HCT116 (cell line): ENCODE measurements around the gene GIMD1. TPM values are rescaled to one million over a fixed set of nuclear protein-coding genes. Genes with fewer than 3 reads are reported as not detected.

ENCODE experiments used
- ATAC-seq: fragments of 200-7000 bp; cut with Tn5 transposase; 2 replicates; pipeline ENCODE4 v1.9.1; 2020; ENCODE audit warnings: mild to moderate bottlenecking, moderate library complexity
- BruUV-seq: library from RNA; stranded (reverse); fragments of 400-500 nt; replicated peaks from 2 replicates; lab custom pipeline; 2021; lab: Mats Ljungman, UMichigan
- CTCF ChIA-PET: fragments of 300-600 bp; sonication (Branson Sonifier 250); formaldehyde crosslinking; loops from one replicate; lab custom pipeline; 2021; ENCODE audit warnings: antibody characterized with exemption; lab: Charles Lee
- POLR2A ChIA-PET: fragments of 300-600, 350-600 bp; sonication (Branson Sonifier 250); formaldehyde crosslinking; loops from one replicate; lab custom pipeline; 2021; ENCODE audit warnings: antibody characterized with exemption; lab: Charles Lee
- RAD21 ChIA-PET, 2 experiments: fragments of 300-600 bp; sonication (Branson Sonifier 250); formaldehyde crosslinking; loops; one replicate each; lab custom pipeline; 2023; ENCODE audit warnings: low total read pairs in 2 of 2; ENCODE audit not compliant: uncharacterized antibody in 2 of 2, unreplicated experiment in 2 of 2, low non-redundant PET in 1 of 2; lab: Charles Lee
- DNase-seq: peaks from one replicate; pipeline ENCODE4 v3.0.0-alpha.2; 2010; ENCODE audit warnings: low read depth, low spot score
- H2AFZ ChIP-seq: fragments of 200-600 bp; shearing (Covaris generic), sonication (generic); 2 replicates; pipeline ENCODE4 v1.6.1; 2017; ENCODE audit warnings: low read depth, mixed run types, mixed read lengths, antibody characterized with exemption, low read length; ENCODE audit not compliant: poor library complexity, severe bottlenecking
- H3K27ac ChIP-seq: 2 replicates; pipeline ENCODE4 v1.5.1; 2012; ENCODE audit warnings: low read depth, low read length
- H3K27me3 ChIP-seq: fragments of 200-600 bp; sonication (generic); 2 replicates; pipeline ENCODE4 v1.6.1; 2016; ENCODE audit warnings: mixed run types, low read length, mixed read lengths; ENCODE audit not compliant: insufficient read depth
- H3K36me3 ChIP-seq, 2 experiments: fragments of 200-500 bp in 1 of 2; fragments of 200-600 bp in 1 of 2; sonication (Bioruptor generic) in 1 of 2; sonication (generic) in 1 of 2; 2 replicates each; pipeline versions ENCODE4 v1.5.1 to v1.6.1; 2014 to 2016; ENCODE audit warnings: low read length in 2 of 2, inconsistent platforms in 1 of 2, mixed read lengths in 1 of 2, mixed run types in 1 of 2; ENCODE audit not compliant: insufficient read depth in 2 of 2, control insufficient read depth in 1 of 2
- H3K4me1 ChIP-seq, 2 experiments: fragments of 200-600 bp in 1 of 2; sonication (generic) in 1 of 2; 2 replicates each; pipeline versions ENCODE4 v1.5.1 to v1.6.1; 2012 to 2017; ENCODE audit warnings: low read length in 2 of 2, inconsistent platforms in 1 of 2, mild to moderate bottlenecking in 1 of 2, mixed read lengths in 1 of 2, mixed run types in 1 of 2, moderate library complexity in 1 of 2; ENCODE audit not compliant: insufficient read depth in 2 of 2, control insufficient read depth in 1 of 2
- H3K4me2 ChIP-seq: fragments of 200-600 bp; sonication (generic); 2 replicates; pipeline ENCODE4 v1.6.1; 2017; ENCODE audit warnings: mixed run types, low read length, mixed read lengths
- H3K4me3 ChIP-seq, 2 experiments: fragments of 200-600 bp in 1 of 2; sonication (generic) in 1 of 2; replicated peaks in 1 of 2; 2 replicates each; pipeline ENCODE4 v1.5.1; 2011 to 2016; ENCODE audit warnings: low read length in 2 of 2, control low read depth in 1 of 2, low read depth in 1 of 2, mild to moderate bottlenecking in 1 of 2, mixed read lengths in 1 of 2, mixed run types in 1 of 2
- H3K79me2 ChIP-seq: fragments of 200-600 bp; sonication (generic); 2 replicates; pipeline ENCODE4 v1.6.1; 2017; ENCODE audit warnings: mild to moderate bottlenecking, mixed run types, low read length, moderate library complexity, mixed read lengths; ENCODE audit not compliant: insufficient read depth
- H3K9ac ChIP-seq: fragments of 200-600 bp; sonication (generic); 2 replicates; pipeline ENCODE4 v1.6.1; 2016; ENCODE audit warnings: low read length, mixed read lengths
- H3K9me2 ChIP-seq: fragments of 200-600 bp; sonication (generic), shearing (Covaris generic); 2 replicates; pipeline ENCODE4 v1.6.1; 2017; ENCODE audit warnings: mixed run types, mild to moderate bottlenecking, moderate library complexity; ENCODE audit not compliant: insufficient read depth
- H3K9me3 ChIP-seq, 2 experiments: fragments of 200-500 bp in 1 of 2; fragments of 200-600 bp in 1 of 2; sonication (Bioruptor generic) in 1 of 2; sonication (generic) in 1 of 2; 2 replicates each; pipeline ENCODE4 v1.6.1; 2014 to 2017; ENCODE audit warnings: low read length in 2 of 2, mixed read lengths in 2 of 2, inconsistent platforms in 1 of 2, low read depth in 1 of 2, mild to moderate bottlenecking in 1 of 2, mixed run types in 1 of 2, moderate library complexity in 1 of 2; ENCODE audit not compliant: control insufficient read depth in 1 of 2, insufficient read depth in 1 of 2
- H4K20me1 ChIP-seq: fragments of 200-600 bp; sonication (generic), shearing (Covaris generic); 2 replicates; pipeline ENCODE4 v1.6.1; 2017; ENCODE audit warnings: mixed run types, mild to moderate bottlenecking, moderate library complexity; ENCODE audit not compliant: insufficient read depth
- CEBPB ChIP-seq: IDR thresholded peaks from 2 replicates; pipeline ENCODE4 v1.6.1; 2012; ENCODE audit warnings: low read depth
- FOSL1 ChIP-seq: IDR thresholded peaks from 2 replicates; pipeline ENCODE4 v1.6.1; 2012; ENCODE audit warnings: low read depth
- JUND ChIP-seq: IDR thresholded peaks from 2 replicates; pipeline ENCODE4 v1.6.1; 2012
- POLR2AphosphoS5 ChIP-seq: IDR thresholded peaks from 2 replicates; pipeline ENCODE4 v1.6.1; 2011; ENCODE audit warnings: mild to moderate bottlenecking, low read depth, low read length, moderate library complexity
- RAD21 ChIP-seq: IDR thresholded peaks from 2 replicates; pipeline ENCODE4 v1.6.1; 2012; ENCODE audit warnings: low read depth, mild to moderate bottlenecking
- TCF7L2 ChIP-seq: IDR thresholded peaks from 2 replicates; pipeline ENCODE4 v1.7.0; 2011; ENCODE audit warnings: borderline replicate concordance, inconsistent platforms; ENCODE audit not compliant: insufficient read depth, insufficient read length; ENCODE audit errors: extremely low read depth
- YY1 ChIP-seq: IDR thresholded peaks from 2 replicates; pipeline ENCODE4 v1.6.1; 2011; ENCODE audit warnings: low read length, low read depth, moderate library complexity, mild to moderate bottlenecking; ENCODE audit not compliant: insufficient replicate concordance; ENCODE audit errors: extremely low read depth
- ZFX ChIP-seq: fragments of 450-650 bp; IDR thresholded peaks from 2 replicates; pipeline ENCODE4 v1.6.1; 2017
- intact Hi-C: fragments of 100-400 bp; cut with micrococcal nuclease; formaldehyde crosslinking; loops from 2 replicates; pipeline ENCODE4 v1.10.0; 2022
- total RNA-seq: library from RNA; stranded (reverse); gene quantifications from one replicate; pipeline ENCODE4 v1.2.1, GENCODE V29; 2021; ENCODE audit not compliant: unreplicated experiment
- TF ChIP-seq, protein P1 (sequence below), 3 experiments: fragments of 200-600 bp in 1 of 3; sonication (generic) in 1 of 3; IDR thresholded peaks in 2 of 3; conservative IDR thresholded peaks in 1 of 3; 2 replicates each; pipeline ENCODE4 v1.5.1; 2012 to 2017; ENCODE audit warnings: low read depth in 2 of 3, low read length in 2 of 3, antibody characterized with exemption in 1 of 3, borderline replicate concordance in 1 of 3, control low read depth in 1 of 3, mild to moderate bottlenecking in 1 of 3, mixed read lengths in 1 of 3, mixed run types in 1 of 3, moderate library complexity in 1 of 3; ENCODE audit not compliant: insufficient read depth in 1 of 3
- TF ChIP-seq, protein P2 (sequence below): IDR thresholded peaks from 2 replicates; pipeline ENCODE4 v1.6.1; 2012; ENCODE audit warnings: low read depth

Gene GIMD1
- total RNA-seq, 1 experiment from 2014 or later, result not detected

DNA sequence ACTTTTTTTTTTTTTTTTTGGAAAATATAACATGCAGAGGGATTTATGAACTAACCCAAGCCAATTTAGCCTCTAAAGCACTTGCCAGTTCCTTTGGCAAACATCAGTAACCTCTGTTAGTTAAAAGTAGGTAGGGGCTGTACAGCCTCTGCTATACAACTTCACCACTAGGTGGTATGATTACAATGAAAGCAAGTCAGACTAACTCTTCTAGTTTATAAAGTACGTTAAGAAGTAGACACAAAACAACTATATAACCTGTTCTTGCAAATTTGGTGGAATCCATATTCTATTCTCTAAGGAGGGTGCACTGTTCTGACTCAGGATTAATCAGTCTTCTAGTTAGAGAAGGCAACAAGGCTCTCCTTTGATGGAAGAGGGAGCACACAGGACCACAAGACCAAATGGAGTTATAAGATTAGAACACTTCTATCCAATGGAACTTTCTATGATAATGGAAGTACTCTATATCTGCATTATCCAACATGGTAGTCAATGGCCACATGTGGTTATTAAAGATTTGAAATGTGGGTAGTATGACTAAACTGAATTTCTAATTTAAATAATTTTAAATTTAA is 39.4 kb downstream of the GIMD1 start:
- Histone ChIP-seq H3K9me2 (no peaks in the 10 kb centered on the region), H3K79me2 (peaks cover 35% of the 10 kb centered on the region), H2AFZ (no peak overlapping the region), H3K27ac (no peak overlapping the region)
- ATAC-seq, result peak; percentile 70
- TF ChIP-seq YY1 (no peak), TCF7L2 (no peak), RAD21 (peak; percentile 39), ZFX (no peak), POLR2AphosphoS5 (no peak), FOSL1 (no peak), CEBPB (no peak), JUND (no peak)
- TF ChIP-seq, protein P1, sequence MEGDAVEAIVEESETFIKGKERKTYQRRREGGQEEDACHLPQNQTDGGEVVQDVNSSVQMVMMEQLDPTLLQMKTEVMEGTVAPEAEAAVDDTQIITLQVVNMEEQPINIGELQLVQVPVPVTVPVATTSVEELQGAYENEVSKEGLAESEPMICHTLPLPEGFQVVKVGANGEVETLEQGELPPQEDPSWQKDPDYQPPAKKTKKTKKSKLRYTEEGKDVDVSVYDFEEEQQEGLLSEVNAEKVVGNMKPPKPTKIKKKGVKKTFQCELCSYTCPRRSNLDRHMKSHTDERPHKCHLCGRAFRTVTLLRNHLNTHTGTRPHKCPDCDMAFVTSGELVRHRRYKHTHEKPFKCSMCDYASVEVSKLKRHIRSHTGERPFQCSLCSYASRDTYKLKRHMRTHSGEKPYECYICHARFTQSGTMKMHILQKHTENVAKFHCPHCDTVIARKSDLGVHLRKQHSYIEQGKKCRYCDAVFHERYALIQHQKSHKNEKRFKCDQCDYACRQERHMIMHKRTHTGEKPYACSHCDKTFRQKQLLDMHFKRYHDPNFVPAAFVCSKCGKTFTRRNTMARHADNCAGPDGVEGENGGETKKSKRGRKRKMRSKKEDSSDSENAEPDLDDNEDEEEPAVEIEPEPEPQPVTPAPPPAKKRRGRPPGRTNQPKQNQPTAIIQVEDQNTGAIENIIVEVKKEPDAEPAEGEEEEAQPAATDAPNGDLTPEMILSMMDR (IDR thresholded peaks at IDR 0.05 in 2 of 3, conservative IDR thresholded peaks at IDR 0.05 in 1 of 3; ENCODE audit: borderline replicate concordance in 1 of 3, insufficient read depth in 1 of 3, low read depth in 2 of 3, low read length in 2 of 3), result peak; percentile 12 to 73 (median 71); a peak in 5 of 6 replicates
- TF ChIP-seq, protein P2, sequence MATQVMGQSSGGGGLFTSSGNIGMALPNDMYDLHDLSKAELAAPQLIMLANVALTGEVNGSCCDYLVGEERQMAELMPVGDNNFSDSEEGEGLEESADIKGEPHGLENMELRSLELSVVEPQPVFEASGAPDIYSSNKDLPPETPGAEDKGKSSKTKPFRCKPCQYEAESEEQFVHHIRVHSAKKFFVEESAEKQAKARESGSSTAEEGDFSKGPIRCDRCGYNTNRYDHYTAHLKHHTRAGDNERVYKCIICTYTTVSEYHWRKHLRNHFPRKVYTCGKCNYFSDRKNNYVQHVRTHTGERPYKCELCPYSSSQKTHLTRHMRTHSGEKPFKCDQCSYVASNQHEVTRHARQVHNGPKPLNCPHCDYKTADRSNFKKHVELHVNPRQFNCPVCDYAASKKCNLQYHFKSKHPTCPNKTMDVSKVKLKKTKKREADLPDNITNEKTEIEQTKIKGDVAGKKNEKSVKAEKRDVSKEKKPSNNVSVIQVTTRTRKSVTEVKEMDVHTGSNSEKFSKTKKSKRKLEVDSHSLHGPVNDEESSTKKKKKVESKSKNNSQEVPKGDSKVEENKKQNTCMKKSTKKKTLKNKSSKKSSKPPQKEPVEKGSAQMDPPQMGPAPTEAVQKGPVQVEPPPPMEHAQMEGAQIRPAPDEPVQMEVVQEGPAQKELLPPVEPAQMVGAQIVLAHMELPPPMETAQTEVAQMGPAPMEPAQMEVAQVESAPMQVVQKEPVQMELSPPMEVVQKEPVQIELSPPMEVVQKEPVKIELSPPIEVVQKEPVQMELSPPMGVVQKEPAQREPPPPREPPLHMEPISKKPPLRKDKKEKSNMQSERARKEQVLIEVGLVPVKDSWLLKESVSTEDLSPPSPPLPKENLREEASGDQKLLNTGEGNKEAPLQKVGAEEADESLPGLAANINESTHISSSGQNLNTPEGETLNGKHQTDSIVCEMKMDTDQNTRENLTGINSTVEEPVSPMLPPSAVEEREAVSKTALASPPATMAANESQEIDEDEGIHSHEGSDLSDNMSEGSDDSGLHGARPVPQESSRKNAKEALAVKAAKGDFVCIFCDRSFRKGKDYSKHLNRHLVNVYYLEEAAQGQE, result no peak
- TF ChIP-seq, all 23 proteins: peak for 2
- Histone ChIP-seq H4K20me1 (0 out of 2 replicates have a peak, but pooled peaks cover 4% of the 10 kb centered on the region), H3K4me2 (no peak overlapping the region), H3K9ac (no peak overlapping the region), H3K4me3 (no peak overlapping the region), H3K9me3 (no peaks in the 10 kb centered on the region), H3K36me3 (peaks cover 52 to 66% of the 10 kb centered on the region in 2 experiments), H3K27me3 (no peaks in the 10 kb centered on the region), H3K4me1 (no peaks in the 10 kb centered on the region)
- intact Hi-C loops, result no loop called here
- ChIA-PET CTCF (interaction anchor here (0.7 to 1.7 kb wide), 10 partner anchors 9 to 1189 kb away, joined by 3 to 8 read pairs (median 3); partner anchors contain the start of genes AIMP1 and TBCK), POLR2A (interaction anchor here (0.7 kb wide), 1 partner anchor 240 kb away, joined by 3 read pairs; no protein-coding TSS in a partner anchor), RAD21 (no interaction called here)
- DNase-seq, result peak; percentile 28
- BruUV-seq, result no TSS peak
